Activated T-cell treated with anti-CD3 and anti-CD28 coated beads, Interleukin-2, amount 50 U/mL, for 1 hour (primary cell): ENCODE data around the gene PRCC.
A peak's percentile ranks its signal among the peaks of the same experiment; 100 is the strongest.
"Not testable (repeated sequence)": the region's sequence is repeated elsewhere in the genome, so short reads cannot be mapped to it uniquely, and the experiment has no call there.

Experiments
- DNase-seq: peaks from one replicate; pipeline ENCODE4 v3.0.0-alpha.2; 2020

The PRCC gene

GRCh38 chr1:156745881-156746280, 21.5 kb upstream of the PRCC start:
- DNase-seq = no peak

GRCh38 chr1:156746406-156746727, 21.0 kb upstream of the PRCC start:
- no peak for DNase-seq

GRCh38 chr1:156746728-156747631, 20.4 kb upstream of the PRCC start:
- DNase-seq = peak; percentile 70

GRCh38 chr1:156747742-156748669, 19.3 kb upstream of the PRCC start:
- no peak for DNase-seq

GRCh38 chr1:156748670-156749418, 18.5 kb upstream of the PRCC start:
- no peak for DNase-seq

- DNase-seq = no peak
These were observed 17.8 kb upstream of the PRCC start for GRCh38 chr1:156749419-156750118.

- DNase-seq = peak; percentile 51
These were observed 17.1 kb upstream of the PRCC start for GRCh38 chr1:156750191-156750672.

- no peak for DNase-seq
These were observed 16.5 kb upstream of the PRCC start for GRCh38 chr1:156750711-156751450.

- no peak for DNase-seq
These were observed 15.9 kb upstream of the PRCC start, which contains the start of gene HDGF for GRCh38 chr1:156751451-156751756. Gene HDGF, minus strand, starts transcription at chr1:156751675. Its CDS starts 246 bp downstream, at chr1:156751429.

GRCh38 chr1:156751757-156752481, 15.4 kb upstream of the PRCC start:
- peak; percentile 95 for DNase-seq

- DNase-seq = no peak
These were observed 14.4 kb upstream of the PRCC start for GRCh38 chr1:156752843-156753482.

- no peak for DNase-seq
These were observed 13.1 kb upstream of the PRCC start for GRCh38 chr1:156754219-156754618.

- DNase-seq = no peak
These were observed 11.8 kb upstream of the PRCC start for GRCh38 chr1:156755527-156755950.

- DNase-seq = no peak
These were observed 11.0 kb upstream of the PRCC start for GRCh38 chr1:156756355-156756754.

GRCh38 chr1:156757572-156758253, 9.6 kb upstream of the PRCC start:
- not testable (repeated sequence) for DNase-seq

- DNase-seq = no peak
These were observed 7.1 kb upstream of the PRCC start for GRCh38 chr1:156760092-156760795.

- no peak for DNase-seq
These were observed 6.6 kb upstream of the PRCC start for GRCh38 chr1:156760796-156761104.

GRCh38 chr1:156765136-156765535, 2.2 kb upstream of the PRCC start:
- DNase-seq = not testable (repeated sequence)

GRCh38 chr1:156765666-156766065, 1.7 kb upstream of the PRCC start:
- DNase-seq = no peak
